GM18507 (cell line): Measurements from ENCODE around the gene LENEP.

Source experiments
- DNase-seq: peaks from one replicate; pipeline ENCODE4 v3.0.0; 2011; ENCODE audit warnings: low read depth; ENCODE audit not compliant: insufficient read length; ENCODE audit errors: extremely low spot score
- FAIRE-seq: peaks from 2 replicates; lab custom pipeline; 2011; peaks lifted over from hg19 to GRCh38; lab: Jason Lieb, UNC

LENEP gene

DNA sequence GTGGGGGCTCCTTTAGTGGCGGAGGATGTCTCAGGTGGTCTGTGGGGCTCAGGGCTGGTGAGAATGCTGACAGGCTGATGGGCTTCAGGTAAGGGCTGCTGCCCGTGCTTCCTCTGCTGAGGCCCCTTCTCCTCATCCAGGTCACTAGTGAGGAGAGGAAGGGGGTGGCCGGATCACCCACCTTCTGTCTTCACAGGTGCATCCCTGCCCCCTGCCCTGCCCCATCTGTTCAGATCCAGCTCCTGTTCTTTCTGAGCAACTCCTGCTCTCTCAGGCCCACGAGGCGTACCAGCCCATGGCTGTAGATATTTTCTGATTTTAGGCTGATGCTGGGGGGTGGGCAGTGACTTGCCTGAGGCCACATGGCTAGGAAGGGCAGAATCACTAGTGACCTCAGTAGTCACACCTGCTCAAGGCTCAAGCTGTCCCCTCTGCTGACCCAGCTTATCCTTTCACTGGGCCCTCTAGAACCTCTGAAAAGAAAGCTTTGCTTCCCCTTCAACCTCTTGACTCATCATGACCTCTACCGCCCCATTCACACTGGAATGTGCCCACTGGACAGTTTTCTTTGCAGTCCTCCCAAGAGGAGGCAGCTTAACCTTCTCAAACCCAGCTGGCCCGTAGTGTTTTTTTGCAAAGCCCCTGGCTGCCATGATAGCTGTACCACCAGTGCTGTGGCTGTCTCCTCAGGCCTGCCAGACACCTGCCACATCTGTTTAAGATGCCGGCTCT lies 25.4 kb downstream of the LENEP start:
- FAIRE-seq (no peak), DNase-seq (no peak)

DNA sequence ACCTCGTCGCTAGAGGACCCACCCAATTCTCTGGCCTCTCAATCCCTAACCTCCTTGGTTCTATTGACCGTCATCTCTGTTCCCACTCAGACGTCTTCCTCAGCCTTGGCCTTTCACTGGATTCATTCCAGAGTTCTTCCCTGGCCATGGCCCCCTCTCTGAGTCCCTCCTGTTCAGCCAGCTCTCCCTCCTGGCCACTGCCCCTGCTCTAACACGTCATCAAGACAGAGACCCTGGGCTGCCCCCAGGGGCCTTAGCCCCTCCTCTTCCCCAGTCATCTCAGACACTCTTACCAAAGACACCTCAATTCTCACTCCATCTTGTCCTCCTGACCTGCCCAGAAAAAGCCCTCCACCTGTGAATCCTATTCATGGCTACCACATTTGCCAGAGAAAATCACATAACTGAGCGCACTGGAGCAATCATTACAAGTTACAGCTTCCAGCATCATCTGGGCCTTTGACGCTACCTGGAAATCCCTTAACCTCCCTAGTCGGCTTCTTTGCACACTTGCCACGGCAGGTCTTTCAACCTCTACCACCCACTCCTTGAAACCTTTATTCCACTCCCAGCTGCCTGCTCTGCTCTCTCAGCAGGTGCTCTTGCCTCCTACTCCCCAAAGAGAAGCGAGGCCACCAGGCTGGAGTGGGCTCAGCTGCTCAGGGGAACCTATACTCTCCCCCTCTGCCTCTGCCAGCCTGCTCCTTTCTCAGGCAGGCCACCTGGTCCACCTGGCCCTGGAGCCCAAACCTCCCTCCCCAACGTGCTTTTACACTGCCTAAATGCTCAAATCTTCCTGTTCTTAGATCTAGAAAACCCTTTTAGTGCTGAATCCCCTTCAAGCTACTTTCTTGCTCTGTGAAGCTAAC lies 26.2 kb downstream of the LENEP start:
- FAIRE-seq, result no peak
- no peak for DNase-seq

DNA sequence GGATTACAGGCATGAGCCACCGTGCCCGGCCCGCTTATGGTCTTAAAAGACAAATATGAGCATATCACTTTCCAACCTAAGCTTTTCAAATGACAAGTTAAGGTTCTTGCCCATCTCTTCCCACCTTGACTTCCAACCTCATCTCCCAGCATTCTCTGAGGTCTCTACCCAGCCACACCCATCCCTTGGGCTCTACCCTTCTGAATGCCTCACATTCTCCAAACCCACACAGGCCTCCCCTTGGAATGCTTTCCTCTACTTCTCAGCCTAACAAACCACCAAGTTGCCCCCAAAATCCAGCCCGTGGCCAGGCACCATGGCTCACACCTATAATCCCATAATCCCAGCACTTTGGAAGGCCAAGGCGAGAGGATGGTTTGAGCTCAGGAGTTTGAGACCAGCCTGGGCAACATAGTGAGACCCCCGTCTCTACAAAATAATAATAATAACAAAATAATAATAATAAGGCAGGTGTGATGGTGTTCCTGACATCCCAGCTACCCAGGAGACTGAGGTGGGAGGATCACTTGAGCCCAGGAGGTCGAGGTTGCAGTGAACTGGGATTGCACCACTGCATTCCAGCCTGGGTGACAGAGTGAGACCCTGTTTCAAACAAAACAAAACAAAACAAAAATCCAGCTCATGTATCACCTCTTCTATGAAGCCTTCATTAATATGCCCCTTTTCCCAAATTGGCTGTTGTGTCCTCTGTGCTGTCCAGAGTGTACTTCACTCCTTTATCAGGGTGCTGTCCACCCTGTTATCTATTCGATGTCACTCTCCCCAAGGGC lies 28.9 kb downstream of the LENEP start:
- DNase-seq (no peak), FAIRE-seq (no peak)

DNA sequence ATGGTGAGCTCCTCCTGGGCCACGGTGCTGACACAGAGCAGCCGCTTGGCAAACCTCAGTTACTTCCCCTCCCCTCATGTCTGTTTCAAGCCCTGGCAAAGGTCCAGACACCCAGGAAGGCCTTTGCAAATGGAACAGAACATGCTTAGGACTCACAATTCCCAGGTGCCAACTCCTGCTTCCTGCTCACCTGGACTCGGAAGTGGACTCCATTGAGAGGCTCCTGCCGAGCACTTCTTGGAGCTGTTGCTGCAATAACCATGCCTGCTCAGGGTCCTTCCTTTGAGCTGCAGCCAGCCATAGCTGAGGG lies 29.5 kb downstream of the LENEP start:
- DNase-seq (no peak), FAIRE-seq (no peak)

DNA sequence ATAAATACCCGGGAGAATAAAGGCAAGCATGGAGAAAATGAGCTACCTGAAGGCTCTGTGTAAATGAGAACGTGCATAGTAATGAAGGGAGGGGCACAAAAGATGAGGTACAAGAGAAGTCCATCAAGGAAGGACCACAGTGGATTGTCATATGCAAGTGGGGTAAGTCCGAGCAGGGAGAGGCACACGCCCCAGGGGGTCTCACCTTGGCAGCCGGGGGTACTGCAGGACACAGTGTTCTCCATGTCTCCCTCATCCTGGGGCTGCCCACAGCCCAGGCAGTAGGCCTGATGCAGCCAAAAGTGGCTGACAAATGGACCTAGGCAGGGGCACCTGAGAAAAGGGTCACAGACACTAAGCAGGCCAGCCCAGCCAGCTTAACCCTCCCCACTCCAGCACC lies 30.2 kb downstream of the LENEP start:
- no peak for FAIRE-seq
- no peak for DNase-seq

DNA sequence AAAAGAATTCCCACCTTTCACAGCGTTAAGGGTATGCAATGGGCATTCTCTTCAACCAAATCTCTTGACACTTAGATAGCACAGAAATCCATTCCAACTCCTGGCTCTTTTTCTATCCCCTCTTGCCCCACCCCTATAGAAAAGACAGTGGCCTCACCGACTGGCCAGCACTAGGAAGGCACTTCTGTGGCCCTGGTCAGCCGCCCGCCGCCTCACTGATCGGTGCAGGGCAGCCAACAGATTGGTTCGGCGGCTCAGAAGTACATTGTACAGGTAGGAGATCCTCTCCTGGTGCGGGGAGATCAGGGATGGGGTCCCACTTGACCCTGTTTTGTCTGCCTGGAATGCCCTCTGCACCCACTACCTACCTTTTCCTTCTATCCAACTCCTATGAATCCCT lies 30.9 kb downstream of the LENEP start:
- DNase-seq (no peak), FAIRE-seq (no peak)

DNA sequence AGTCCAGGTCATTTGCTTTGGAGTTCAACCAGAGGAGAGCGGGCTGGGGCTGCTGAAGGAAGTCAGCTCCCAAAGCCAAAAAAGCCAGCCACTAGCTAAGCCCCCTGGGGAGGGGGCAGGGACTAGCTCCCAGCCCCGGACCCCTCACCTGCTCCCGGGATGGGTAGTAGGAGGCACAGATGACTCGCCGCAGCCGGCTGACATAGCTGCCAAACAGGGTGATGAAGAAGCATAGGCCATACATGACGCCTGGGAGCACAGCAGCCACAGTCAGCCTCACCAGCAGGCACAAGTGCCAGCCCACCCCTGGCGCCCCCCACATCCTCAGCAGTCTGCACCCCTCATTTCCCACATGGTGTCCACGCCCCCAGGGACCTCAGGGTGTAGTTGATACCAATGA lies 32.8 kb downstream of the LENEP start:
- DNase-seq (no peak), FAIRE-seq (no peak)

DNA sequence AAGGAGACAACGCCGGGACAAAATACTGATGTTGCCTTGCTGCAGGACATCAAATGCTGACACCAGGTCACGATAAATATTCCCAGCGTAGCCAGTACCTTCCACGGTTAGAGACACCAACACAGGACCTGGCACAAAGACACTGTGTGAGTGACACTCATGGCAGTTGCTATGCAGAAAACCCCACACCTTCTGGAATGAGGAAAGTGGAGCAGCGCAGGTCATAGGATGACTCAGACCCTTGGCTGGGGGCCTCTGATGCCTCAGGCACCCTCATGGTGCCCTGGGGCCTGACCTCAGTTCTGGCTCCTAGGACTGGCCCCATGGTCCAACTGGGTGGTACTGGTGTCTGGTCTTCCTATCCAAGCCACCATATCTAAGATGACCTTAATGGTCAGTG lies 33.2 kb downstream of the LENEP start:
- DNase-seq (no peak), FAIRE-seq (no peak)

DNA sequence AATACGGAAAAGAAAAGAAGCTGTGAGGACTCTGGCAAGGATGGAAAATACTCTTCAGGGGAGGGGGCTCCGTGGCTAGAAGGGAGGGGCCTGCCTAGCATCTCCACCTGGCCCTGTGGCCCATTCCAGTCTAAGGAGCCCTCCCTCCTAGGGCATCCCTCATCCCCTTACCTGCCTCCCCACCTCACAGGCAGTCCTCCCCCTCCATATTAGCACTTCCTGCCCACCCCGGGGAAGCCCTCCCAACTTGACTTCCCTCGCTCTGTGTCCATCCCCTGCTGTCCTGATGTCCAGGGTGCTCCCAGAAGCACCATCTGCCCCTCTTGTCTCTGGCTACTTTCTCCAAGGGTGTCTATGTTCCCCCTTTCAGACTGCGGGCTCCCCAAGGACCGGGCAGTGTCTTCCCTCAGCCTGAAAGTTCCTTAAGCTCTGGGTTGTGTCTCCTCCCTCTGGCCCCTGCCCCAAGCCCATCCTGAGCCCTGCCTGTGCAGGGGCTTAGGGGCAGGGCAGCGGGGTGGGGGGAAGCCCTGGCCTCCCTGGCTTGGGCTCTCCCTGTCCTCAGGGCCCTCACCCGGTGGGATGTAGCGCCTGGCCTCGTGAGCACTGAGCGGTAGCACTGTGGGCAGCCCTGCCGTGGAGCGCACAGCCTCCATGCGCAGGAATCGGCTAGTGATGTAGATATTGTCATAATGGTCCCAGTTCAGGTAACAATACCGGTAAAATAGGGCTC lies 36.3 kb downstream of the LENEP start:
- no peak for FAIRE-seq
- no peak for DNase-seq

DNA sequence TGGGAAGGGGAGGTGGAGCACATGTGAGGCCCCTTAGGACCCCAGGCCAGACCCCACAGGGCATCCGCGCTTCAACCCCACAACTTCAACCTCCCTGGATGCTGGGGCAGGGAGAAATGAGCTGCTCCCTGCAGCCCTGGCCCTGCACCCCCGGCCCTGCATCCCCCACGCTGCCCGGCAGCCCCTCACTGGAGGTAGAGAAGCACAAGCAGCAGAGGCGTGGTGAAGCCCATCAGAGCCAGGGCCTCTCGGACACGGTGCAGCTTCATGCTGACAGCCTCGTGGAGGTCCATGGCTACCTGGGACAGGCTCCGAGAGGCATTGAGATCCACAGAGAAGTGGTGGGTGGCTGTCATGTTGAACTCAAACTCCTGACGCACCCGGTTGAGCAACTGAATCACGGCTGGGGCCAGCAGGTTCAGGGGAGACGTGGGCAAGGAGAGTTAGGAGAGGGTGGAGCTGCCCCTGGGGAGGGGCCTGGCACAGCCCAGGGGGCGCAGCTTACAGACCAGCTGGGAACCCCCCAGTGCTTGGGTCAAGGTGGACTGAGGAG lies 36.9 kb downstream of the LENEP start:
- DNase-seq, result no peak
- no peak for FAIRE-seq

DNA sequence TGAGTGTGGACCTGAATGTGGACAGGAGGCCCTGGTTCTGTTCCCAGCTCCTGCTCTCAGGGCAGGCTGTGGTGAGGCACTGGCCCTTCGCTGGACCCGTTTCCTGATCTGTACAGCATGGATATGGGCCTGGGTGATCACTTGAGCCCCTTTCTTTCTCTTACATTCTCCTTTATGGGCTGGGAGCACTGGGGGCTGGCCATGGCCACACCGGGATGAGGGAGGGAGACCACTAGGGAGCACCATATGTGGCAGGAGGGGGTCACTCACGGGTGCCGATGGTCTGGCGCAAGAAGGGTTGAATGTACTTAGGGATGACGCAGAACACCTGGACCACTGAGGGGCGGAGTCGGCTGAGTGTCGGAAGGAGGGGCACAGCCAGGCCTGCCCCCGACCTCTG lies 37.5 kb downstream of the LENEP start:
- FAIRE-seq (no peak), DNase-seq (no peak)

DNA sequence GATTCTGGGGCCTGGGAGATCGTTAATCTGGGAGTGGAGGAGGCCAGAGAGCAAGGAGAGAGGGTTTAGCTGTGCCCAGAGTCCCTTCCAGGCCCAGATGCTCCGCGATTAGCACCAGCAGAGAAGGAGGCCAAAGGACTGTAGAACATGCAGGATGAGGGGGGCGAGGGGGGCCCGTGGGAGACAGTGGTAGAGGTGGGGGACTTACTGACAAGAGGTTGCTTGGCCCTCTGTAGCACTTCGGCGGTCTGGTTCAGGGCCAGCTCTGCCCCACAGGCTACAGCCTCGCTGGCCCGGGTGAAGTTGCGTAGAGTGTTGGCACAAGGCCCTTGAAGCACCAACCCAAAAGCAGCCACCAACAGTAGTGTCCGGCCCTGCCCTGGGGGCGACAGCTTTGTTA lies 39.5 kb downstream of the LENEP start:
- FAIRE-seq (no peak), DNase-seq (no peak)

DNA sequence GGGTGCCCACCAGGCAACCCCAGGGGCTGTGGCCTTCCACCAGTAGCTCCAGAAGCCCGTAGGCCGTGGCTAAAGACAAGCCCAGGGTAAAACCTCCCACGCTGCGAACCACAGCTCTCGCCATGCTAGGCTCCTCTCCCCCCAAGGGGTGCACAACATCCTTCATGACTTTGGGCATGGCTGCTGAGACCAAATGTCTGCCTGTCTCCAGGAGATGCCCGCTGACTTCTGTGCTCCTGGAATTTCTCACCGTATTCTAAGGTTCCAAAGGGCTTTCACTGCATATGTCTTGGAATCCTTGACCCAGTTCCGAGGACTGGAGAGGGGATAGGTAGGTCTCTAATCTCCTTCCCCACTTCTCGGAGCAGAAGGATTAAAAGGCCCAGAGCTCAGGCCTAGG lies 40.1 kb downstream of the LENEP start, which contains the start of the genes DCST1 and DCST2:
TSS of gene DCST1 (plus strand) at position 301 of the 400 bp plus-strand sequence. CDS start 213 bp downstream, outside the sequence.
TSS of gene DCST2 (minus strand) at position 258 of the 400 bp plus-strand sequence. CDS start at position 178, 80 bp downstream.
- DNase-seq, result no peak
- FAIRE-seq, result no peak

DNA sequence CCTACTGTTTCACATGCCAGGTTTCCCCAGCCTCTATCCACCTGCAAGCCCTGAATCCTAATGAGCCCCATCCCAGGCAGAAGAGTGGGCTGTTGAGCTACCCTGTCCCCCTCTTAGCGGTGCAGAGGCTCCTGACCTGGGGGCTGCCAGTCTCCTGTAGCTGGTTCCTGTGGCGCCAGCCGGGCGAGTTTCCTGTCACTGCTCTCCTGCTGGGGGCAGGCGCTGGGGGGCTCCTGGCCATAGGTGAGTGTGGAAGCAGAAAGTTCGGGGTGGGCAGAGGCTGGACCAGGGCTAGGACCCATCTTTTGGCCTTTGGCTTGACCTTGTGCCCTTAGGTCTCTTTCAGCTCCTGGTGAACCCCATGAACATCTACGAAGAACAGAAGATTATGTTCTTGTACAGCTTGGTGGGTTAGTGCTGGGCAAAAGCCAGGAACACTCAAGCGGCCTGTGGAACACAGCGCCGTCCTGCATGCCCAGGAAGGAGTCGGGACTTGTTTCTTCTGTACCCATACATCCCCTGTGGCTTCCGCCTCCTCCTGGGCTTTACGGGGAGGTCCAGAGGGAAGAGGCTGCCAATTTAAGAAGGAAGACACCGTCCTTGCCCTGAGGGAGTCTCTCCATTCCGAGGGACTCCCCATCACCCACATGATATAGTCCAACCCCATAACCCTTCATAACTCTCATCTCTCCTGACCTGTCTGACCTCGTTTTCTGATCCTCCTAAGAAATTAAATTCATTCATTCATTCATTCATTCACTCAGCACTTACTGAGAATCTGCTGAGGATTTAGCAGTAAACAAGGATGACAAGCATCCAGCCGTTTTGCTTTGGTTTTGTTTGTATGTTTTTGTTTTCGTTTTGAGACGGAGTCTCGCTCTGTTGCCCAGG lies 41.2 kb downstream of the LENEP start:
- no peak for FAIRE-seq
- DNase-seq, result no peak

DNA sequence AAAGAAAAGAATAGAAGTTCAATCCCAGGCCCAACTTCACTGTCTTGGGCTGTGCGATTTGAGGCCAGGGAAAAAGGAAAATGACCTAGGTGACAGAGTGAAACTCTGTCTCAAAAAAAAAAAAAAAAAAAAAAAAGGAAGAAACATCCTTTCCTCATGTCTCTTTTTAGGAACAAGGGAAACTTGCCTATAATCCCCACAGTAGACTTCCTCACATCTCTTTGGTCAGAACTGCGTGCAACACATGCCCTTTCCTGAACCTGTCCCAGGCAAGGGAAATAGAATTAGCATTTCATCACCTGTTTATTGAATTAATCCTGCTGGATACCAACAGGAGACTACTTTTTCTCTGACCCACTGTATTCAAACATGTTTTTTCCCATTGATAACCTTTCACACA lies 42.5 kb downstream of the LENEP start:
- DNase-seq (no peak), FAIRE-seq (no peak)

DNA sequence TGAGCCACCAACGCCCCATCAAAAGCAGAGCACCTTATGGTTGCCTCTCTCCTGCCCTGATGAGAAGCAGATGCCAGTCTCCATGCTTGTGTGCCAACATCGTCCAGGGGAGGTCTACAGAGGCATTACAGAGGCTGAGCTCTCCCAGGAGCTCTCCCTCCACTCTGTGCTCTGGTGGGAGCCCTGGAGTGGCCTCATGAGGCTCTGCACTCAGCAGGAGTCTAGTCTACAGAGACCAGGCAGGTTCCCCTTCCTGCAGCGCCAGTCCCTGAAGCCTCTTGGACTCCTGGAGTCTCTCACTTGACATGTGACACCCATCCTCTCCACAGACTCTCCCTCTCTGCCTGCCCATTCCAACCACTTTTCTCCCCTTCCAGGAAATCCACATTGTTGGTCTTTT lies 43.7 kb downstream of the LENEP start:
- FAIRE-seq (no peak), DNase-seq (no peak)

DNA sequence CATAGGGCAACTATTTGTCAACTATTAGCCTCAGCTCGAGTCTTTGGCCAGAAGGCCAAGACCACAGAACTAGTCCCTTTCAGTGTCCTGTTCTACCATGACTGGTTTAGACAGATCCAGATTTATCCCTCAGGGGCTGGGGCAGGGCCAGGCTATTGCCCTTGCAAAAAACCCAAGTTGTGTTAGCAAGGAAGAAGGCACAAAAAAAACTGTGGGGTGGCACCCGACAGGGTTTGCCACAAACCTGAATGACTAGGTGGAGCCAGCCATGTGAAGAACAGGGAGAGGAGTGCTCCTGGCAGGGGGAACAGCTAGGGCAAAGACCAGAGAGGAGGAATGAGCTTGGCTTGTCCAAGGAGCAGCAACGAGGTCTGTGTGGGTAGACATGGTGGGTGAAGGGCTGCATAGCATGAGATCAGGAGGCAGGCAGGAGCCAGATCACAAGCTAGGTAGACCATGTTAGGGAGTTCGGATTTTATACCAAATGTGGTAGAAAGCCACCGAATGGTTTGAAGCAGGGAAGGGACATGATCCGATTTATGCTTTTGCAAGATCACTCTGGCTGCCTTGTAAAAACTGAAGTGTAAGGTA lies 44.6 kb downstream of the LENEP start:
- FAIRE-seq (no peak), DNase-seq (no peak)
